Fibroblast of skin of right biceps (primary cell): Measurements from ENCODE around the gene ERO1B.

Experiments
- DNase-seq: peaks from one replicate; pipeline ENCODE4 v3.0.0-alpha.2; 2013

ERO1B gene

GRCh38 chr1:236292425-236292824 is 10.7 kb upstream of the ERO1B start:
- no peak for DNase-seq

GRCh38 chr1:236289492-236290131 is 7.9 kb upstream of the ERO1B start:
- DNase-seq, result no peak

GRCh38 chr1:236288620-236288976 is 6.8 kb upstream of the ERO1B start:
- no peak for DNase-seq

GRCh38 chr1:236287757-236288619 is 6.2 kb upstream of the ERO1B start:
- DNase-seq, result peak; percentile 18

- DNase-seq, result no peak
These were observed 5.6 kb upstream of the ERO1B start for GRCh38 chr1:236287356-236287755.

GRCh38 chr1:236284291-236284721 is 2.5 kb upstream of the ERO1B start:
- DNase-seq, result no peak

- no peak for DNase-seq
These were observed 961 bp upstream of the ERO1B start for GRCh38 chr1:236282719-236283118.

- DNase-seq, result no peak
These were observed 613 bp upstream of the ERO1B start for GRCh38 chr1:236282425-236282716.

GRCh38 chr1:236281198-236281653 is 532 bp downstream of the ERO1B start:
- peak; percentile 20 for DNase-seq

GRCh38 chr1:236280438-236281197 is 1.1 kb downstream of the ERO1B start:
- no peak for DNase-seq

GRCh38 chr1:236275586-236275985 is 6.2 kb downstream of the ERO1B start:
- DNase-seq, result no peak

GRCh38 chr1:236275061-236275460 is 6.7 kb downstream of the ERO1B start:
- DNase-seq, result no peak

GRCh38 chr1:236273358-236273757 is 8.4 kb downstream of the ERO1B start:
- DNase-seq, result no peak

- no peak for DNase-seq
These were observed 12.3 kb downstream of the ERO1B start for GRCh38 chr1:236269439-236269838.

- DNase-seq, result no peak
These were observed 19.9 kb downstream of the ERO1B start for GRCh38 chr1:236261898-236262297.

- DNase-seq, result no peak
These were observed 20.7 kb downstream of the ERO1B start for GRCh38 chr1:236261033-236261432.

GRCh38 chr1:236259043-236259442 is 22.7 kb downstream of the ERO1B start:
- DNase-seq, result no peak

GRCh38 chr1:236258114-236258622 is 23.6 kb downstream of the ERO1B start:
- no peak for DNase-seq

- DNase-seq, result no peak
These were observed 24.5 kb downstream of the ERO1B start for GRCh38 chr1:236257216-236257615.

- no peak for DNase-seq
These were observed 27.7 kb downstream of the ERO1B start for GRCh38 chr1:236253918-236254637.

GRCh38 chr1:236253119-236253518 is 28.6 kb downstream of the ERO1B start:
- no peak for DNase-seq

- DNase-seq, result no peak
These were observed 30.2 kb downstream of the ERO1B start for GRCh38 chr1:236251587-236251986.

- DNase-seq, result peak; percentile 0
These were observed 34.5 kb downstream of the ERO1B start for GRCh38 chr1:236247286-236247685.
